ENCODE results near the gene LAMA4. TPM values are rescaled to one million over a fixed set of nuclear protein-coding genes. Genes with fewer than 3 reads are reported as not detected.
A peak's percentile ranks its signal among the peaks of the same experiment; 100 is the strongest.

LAMA4 gene
- total RNA-seq, 4 donors from 2014 or later = 229 to 524 (median 468) TPM

GRCh38 chr6:112249489-112249888 is 4.9 kb downstream of the LAMA4 start:
- H3K4me1 ChIP-seq = peaks cover 0 to 62% (median 34%) of the 10 kb centered on the region in 4 donors
- H3K27ac ChIP-seq = peak overlapping the region in 3 of 4 donors; percentile 90 to 98 (median 97)
- no peaks in the 10 kb centered on the region for H3K9me3 ChIP-seq
- H3K27me3 ChIP-seq = no peaks in the 10 kb centered on the region
- TF ChIP-seq EP300 (IDR thresholded peaks at IDR 0.05) (no peak), CTCF (IDR thresholded peaks at IDR 0.05) (no peak), POLR2A (IDR thresholded peaks at IDR 0.05) (no peak)
- H3K36me3 ChIP-seq = peaks cover 0 to 4% (median 0%) of the 10 kb centered on the region in 3 donors
- DNase-seq (ENCODE audit: low spot score in 2 of 2) = no peak
- 33 to 39% methylated on average over 4 of the region's 4 CpGs for WGBS, 2 donors
- peak overlapping the region in 1 of 4 donors; percentile 62 for H3K4me3 ChIP-seq

- Histone ChIP-seq H3K4me3 (peak overlapping the region in 2 of 4 donors; percentile 11 to 17), H3K27ac (peak overlapping the region; percentile 0 to 98 (median 70)), H3K27me3 (no peaks in the 10 kb centered on the region), H3K4me1 (peaks cover 0 to 84% (median 46%) of the 10 kb centered on the region in 4 donors), H3K36me3 (peaks cover 0 to 4% (median 0%) of the 10 kb centered on the region in 3 donors), H3K9me3 (no peaks in the 10 kb centered on the region)
- DNase-seq (ENCODE audit: low spot score in 2 of 2) = no peak
- TF ChIP-seq CTCF (IDR thresholded peaks at IDR 0.05) = no peak
- TF ChIP-seq EP300 (IDR thresholded peaks at IDR 0.05) = no peak
- TF ChIP-seq POLR2A (IDR thresholded peaks at IDR 0.05) = no peak
- 47% methylated on average over 5 of the region's 5 CpGs for WGBS, 2 donors
Measured at GRCh38 chr6:112247275-112247674, 7.1 kb downstream of the LAMA4 start.

GRCh38 chr6:112245511-112246203 is 8.7 kb downstream of the LAMA4 start:
- H3K4me1 ChIP-seq = peaks cover 0 to 93% (median 50%) of the 10 kb centered on the region in 4 donors
- no peaks in the 10 kb centered on the region for H3K9me3 ChIP-seq
- H3K36me3 ChIP-seq = peaks cover 0 to 4% (median 0%) of the 10 kb centered on the region in 3 donors
- TF ChIP-seq EP300 (IDR thresholded peaks at IDR 0.05) (no peak), CTCF (IDR thresholded peaks at IDR 0.05) (no peak)
- H3K27ac ChIP-seq = peak overlapping the region in 3 of 4 donors; percentile 37 to 98 (median 97)
- 17 to 29% methylated on average over 5 of the region's 5 CpGs for WGBS, 2 donors
- DNase-seq (ENCODE audit: low spot score in 2 of 2) = no peak
- H3K27me3 ChIP-seq = no peaks in the 10 kb centered on the region
- H3K4me3 ChIP-seq = no peak overlapping the region

- H3K4me3 ChIP-seq = peak overlapping the region in 2 of 4 donors; percentile 4 to 25
- TF ChIP-seq CTCF (IDR thresholded peaks at IDR 0.05) (no peak), EP300 (IDR thresholded peaks at IDR 0.05) (no peak), POLR2A (IDR thresholded peaks at IDR 0.05) (no peak)
- no peaks in the 10 kb centered on the region for H3K9me3 ChIP-seq
- peaks cover 0 to 94% (median 45%) of the 10 kb centered on the region in 4 donors for H3K4me1 ChIP-seq
- DNase-seq (ENCODE audit: low spot score in 2 of 2) = no peak
- H3K27ac ChIP-seq = peak overlapping the region in 3 of 4 donors; percentile 44 to 98 (median 97)
- 46 to 59% methylated on average over 11 of the region's 11 CpGs for WGBS, 2 donors
- no peaks in the 10 kb centered on the region for H3K27me3 ChIP-seq
- no peaks in the 10 kb centered on the region for H3K36me3 ChIP-seq
Measured at GRCh38 chr6:112243861-112244827, 10.2 kb downstream of the LAMA4 start.
